CD1c-positive myeloid dendritic cell (primary cell): ENCODE data around the gene HS1BP3.

ENCODE experiments used
- DNase-seq: peaks from one replicate; pipeline ENCODE4 v3.0.0-alpha.2; 2016; ENCODE audit errors: extremely low spot score

HS1BP3 gene

GRCh38 chr2:20585710-20586594 lies 64.9 kb downstream of the HS1BP3 start:
- DNase-seq: no peak

- DNase-seq: no peak
These were observed 65.6 kb downstream of the HS1BP3 start for GRCh38 chr2:20585359-20585709.

- no peak for DNase-seq
These were observed 66.2 kb downstream of the HS1BP3 start for GRCh38 chr2:20584399-20585358.

DNA sequence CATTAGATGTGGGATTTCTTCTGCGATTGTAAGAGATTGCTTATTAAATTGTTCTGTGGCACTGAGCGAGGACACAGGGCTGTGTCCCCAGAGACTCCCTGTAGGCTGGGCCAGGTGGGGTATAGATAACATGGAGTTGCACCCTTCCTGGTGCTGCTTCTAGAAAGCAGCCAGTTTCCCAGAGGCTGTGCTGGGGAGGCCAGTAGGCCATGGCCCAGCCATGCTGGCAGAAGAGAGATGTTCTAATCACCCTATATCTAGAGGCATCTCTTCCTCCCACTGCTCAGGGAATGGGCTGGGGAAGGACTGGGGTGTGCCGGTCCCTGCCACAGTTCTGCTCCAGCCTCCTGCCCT lies 66.9 kb downstream of the HS1BP3 start:
- DNase-seq: no peak

DNA sequence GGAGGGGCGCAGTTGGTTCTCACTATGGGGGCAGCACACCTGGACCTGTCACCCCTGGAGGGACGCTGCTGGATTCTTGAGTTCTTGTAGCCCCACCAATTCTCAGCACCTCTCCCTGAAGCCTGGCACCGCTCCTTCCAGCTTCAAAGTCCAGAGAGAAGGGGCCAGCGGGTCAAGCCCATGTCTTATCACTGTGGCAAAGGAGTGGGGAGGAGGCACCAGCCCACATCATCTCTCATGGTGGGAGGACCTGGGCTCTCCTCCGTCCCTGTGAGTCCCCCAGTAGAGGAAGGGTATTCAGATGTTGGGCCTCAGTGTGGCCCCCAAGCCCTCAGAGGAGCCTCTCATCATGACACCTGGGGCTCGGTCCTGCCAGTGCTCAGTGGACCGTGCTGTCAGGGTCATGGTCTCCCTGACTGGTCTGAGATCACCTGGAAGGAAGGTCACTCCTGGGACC lies 67.4 kb downstream of the HS1BP3 start:
- DNase-seq: no peak

- peak; percentile 28 for DNase-seq
These were observed 68.2 kb downstream of the HS1BP3 start for GRCh38 chr2:20582600-20583221.

- no peak for DNase-seq
These were observed 70.0 kb downstream of the HS1BP3 start for GRCh38 chr2:20580690-20581437.

DNA sequence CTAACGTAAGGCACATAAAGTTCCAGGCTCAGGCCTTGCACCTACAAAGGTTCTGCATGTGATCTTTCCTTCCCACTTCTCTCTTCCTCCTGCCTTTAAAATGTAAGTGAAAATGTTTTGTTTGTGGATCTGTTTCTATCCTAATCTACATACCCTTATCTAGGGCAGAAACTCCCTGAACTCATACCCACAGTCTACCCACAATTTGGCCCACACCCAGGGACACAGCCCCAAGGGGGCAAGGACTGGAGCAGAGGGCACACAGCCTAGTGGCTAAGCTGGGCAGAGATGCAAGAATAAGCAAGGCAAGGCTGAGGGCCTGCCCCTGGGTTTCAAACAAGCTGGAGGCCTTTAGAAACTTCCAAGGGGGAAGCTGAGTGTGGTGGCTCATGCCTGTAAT lies 71.0 kb downstream of the HS1BP3 start:
- DNase-seq: no peak

DNA sequence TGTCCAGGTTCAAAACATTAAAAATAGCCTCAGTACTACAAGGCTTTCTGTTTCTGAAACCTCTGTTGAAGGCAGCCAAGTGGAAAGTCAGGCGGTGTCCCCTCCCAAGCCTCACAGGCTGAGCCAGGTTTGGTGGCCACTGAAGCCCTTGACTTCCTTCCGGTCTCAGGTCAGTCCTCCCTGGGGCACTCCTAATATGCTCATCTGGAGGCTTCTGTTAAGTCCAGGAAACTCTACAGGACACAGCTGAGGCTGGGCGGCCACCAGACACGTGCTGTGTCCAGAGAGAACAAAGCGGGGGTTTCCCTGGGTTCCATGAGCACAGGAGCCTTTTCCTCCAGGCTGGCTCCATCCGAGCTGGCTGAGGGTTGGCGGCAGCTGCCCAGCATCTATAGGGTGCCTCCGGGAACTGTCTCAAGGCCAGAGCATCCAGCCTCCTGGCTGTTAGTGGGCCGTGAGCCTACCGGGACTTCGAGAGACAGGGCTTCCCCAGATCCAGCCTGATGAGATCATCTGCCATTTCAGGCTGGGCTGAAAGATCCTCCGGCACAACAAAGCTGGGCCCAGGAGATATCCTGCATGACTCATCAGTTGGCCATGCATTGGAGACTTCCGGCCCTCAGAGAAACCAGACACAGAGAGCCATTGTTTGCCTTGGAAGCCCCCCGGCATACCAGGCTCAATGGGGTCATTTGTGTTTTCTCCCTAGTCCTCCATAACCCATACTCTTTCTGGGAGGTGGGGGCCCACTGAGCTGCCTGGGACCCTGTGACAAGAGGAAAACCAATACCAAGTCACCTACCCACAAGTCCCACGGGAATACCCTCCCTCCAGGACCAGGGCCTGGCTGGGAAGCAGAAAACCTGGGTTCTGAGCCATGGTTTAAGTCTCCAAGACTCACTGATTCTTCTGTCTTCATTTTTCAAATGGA lies 71.7 kb downstream of the HS1BP3 start:
- DNase-seq: peak; percentile 12

- DNase-seq: no peak
These were observed 72.5 kb downstream of the HS1BP3 start for GRCh38 chr2:20578266-20578894.

DNA sequence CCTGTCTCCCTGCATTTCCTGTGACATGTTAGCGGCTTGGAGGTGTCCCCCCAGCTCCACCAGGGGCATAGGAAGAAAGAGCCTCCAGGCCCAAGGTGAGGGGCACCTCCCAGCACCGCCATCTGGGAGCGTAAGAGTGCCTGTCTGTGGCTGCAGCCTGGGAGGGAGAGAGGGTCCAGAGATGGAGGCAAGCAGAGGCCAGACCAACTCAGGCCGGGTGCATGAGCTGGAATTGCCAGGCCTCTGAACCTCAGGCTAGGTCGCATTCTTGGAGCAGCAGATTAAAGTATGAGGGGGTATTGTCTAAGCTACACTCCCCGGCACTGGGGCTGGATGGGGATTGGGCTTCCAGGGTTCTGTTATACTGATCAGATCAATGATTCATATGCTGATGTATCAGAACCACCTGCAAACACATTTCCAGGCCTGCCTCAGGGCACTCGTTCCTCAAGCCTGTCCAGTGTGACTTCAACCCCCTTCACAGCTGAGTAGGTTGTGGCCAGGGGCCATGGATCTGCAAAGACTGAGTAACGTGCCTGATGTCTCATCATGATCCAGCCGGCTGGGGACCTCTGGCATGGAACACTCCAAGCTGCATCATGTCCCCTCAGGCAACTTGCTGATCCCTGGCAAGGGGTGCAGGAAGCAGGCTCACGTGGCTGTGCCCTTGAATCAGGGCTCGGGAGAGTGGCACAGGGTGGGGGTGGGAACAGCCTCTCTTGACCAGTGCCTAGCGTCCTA lies 73.2 kb downstream of the HS1BP3 start:
- DNase-seq: no peak

GRCh38 chr2:20576598-20577115 lies 74.2 kb downstream of the HS1BP3 start:
- DNase-seq: peak; percentile 24

GRCh38 chr2:20575935-20576597 lies 74.8 kb downstream of the HS1BP3 start:
- DNase-seq: no peak

- no peak for DNase-seq
These were observed 75.5 kb downstream of the HS1BP3 start for GRCh38 chr2:20575414-20575813.

DNA sequence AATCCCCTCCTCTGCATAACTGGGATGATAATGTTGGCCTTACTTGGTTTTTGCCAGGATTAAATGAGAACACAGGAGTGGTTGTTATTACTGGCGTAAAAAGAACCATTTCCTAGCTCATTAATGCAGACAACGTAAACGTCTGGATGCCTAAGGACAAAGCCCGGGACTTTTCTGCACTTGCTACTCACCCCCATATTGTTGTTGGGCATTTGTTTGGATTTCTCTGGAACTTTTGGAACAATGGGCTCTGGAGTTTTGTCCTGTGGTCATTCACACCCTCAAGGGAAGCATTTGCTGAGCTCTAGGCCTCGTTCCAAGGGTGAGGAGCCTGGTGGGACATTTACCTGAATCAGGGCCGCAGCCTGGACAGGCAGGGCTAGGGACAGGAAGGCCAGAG lies 76.0 kb downstream of the HS1BP3 start:
- no peak for DNase-seq

DNA sequence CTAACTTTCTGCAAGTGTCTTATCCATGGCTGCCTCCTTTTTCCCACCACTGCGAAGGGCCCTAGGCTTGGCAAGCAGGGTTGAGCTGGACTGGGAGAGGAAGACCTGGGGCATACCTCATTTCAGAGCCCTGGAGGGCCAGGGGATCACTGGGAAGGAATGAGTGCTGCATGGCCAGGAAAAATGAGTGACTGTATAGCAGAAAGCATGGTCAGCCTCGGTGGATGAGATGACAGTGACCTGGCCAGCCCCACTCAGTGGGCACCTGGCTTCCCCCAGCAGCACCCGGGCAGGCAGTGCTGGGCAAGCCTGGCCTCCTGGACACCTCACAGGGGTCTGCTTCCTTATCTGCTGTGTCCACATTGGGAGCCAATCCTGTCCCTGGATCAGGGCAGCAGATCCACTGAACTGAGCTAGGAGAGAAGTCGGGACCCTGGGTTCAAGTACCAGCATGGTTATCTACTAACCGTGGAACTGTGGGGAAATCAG lies 76.4 kb downstream of the HS1BP3 start:
- no peak for DNase-seq

DNA sequence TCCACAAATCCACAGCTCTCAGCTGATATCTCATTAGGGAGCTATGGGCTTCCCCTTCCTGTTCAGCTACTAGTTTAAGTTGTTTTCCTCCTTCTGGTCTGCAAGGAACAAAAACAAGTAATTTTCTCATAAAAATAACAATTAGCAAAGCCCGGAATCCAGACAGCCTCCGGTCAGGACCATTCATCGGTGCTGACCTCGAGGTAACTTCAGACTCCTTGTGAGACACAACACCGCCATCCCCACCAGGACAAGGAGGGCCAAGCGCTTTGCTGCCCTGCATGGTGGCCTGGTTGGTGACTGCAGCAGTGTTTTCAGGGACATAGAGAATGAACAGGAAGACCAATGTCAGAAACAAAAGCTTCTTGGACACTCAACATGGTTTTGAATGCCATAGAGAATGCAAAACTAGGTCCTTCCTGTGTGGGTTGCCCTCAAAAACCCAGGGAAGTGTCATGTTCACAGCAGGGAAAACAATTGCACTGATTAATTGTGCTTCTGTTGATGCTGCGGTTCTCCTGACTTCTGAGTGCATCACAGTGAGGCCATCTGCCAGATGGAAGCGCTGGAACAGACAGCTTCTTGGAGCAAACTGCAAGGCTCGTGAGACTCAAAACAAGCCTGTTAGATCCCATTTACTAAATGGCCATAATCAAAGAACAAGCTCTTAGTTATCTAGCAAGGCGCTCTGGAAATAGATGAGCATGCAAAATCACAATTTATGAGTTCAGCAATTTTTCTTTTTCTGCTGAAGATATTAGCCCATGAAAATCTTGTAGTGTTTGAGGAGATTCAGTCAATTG lies 77.1 kb downstream of the HS1BP3 start:
- DNase-seq: no peak
